ENCODE measurements around the gene FAM24B.
A peak's percentile ranks its signal among the peaks of the same experiment; 100 is the strongest.
"Not testable (repeated sequence)": the region's sequence is repeated elsewhere in the genome, so short reads cannot be mapped to it uniquely, and the experiment has no call there.

Gene FAM24B

GRCh38 chr10:122882766-122883165, 3.4 kb upstream of the FAM24B start:
- no peak overlapping the region for H3K4me3 ChIP-seq (ENCODE audit: low read depth, low read length)
- DNase-seq (ENCODE audit: low read depth) = peak; percentile 16
- TF ChIP-seq, protein P1, sequence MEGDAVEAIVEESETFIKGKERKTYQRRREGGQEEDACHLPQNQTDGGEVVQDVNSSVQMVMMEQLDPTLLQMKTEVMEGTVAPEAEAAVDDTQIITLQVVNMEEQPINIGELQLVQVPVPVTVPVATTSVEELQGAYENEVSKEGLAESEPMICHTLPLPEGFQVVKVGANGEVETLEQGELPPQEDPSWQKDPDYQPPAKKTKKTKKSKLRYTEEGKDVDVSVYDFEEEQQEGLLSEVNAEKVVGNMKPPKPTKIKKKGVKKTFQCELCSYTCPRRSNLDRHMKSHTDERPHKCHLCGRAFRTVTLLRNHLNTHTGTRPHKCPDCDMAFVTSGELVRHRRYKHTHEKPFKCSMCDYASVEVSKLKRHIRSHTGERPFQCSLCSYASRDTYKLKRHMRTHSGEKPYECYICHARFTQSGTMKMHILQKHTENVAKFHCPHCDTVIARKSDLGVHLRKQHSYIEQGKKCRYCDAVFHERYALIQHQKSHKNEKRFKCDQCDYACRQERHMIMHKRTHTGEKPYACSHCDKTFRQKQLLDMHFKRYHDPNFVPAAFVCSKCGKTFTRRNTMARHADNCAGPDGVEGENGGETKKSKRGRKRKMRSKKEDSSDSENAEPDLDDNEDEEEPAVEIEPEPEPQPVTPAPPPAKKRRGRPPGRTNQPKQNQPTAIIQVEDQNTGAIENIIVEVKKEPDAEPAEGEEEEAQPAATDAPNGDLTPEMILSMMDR (IDR thresholded peaks at IDR 0.05; ENCODE audit: insufficient read depth, low read depth, low read length, missing control alignments) = no peak

DNA sequence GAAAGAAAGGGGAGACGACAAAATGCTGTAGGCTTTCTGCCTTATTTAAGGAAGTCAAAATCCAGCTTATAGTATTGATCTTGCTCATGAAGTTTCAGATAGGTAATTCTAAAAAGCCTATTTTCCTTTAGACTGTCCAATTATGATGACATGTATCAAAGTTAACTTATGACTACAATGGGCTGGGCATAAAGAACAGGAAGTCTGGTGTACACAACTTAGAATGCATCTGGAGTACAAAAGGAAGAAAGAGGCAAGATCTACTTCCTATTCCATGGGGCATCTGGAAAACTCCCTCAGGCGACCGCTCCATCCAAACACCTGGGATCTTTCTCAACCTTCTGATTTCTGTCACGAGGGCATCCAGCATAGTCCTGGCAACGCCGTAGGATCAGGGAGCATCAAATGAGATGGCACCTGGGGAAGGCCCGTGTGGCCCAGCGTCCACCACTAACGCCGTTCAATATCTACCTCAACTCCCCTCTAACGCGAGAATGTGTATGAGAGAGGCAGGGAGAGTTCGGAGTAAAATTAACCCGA, 512 bp downstream of the FAM24B start:
- TF ChIP-seq, protein P1 (IDR thresholded peaks at IDR 0.05; ENCODE audit: insufficient read depth, low read depth, low read length, missing control alignments) = no peak
- peak; percentile 24 for DNase-seq (ENCODE audit: low read depth)
- H3K4me3 ChIP-seq (ENCODE audit: low read depth, low read length) = peak overlapping the region; percentile 75

DNA sequence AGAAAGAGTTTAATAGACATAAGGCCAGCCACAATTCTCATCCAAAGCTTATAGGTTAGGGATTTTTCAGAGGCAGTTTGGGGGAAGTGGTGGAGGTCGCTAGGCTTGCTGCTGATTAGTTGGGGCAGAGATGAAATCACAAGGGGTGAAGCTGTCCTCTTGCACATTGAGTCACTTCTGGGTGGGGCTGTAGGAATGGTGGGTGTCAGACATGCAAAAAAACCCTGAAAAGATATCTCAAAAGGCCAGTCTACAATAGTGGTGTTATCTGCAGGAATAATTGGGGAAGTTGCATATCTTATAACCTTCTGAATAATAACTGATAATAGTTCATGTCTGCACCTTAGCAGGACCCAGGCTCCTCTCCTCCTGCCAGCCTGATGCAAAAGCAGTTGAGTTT, 2.1 kb downstream of the FAM24B start:
- DNase-seq (ENCODE audit: low read depth) = no peak
- no peak overlapping the region for H3K4me3 ChIP-seq (ENCODE audit: low read depth, low read length)
- TF ChIP-seq, protein P1 (IDR thresholded peaks at IDR 0.05; ENCODE audit: insufficient read depth, low read depth, low read length, missing control alignments) = no peak

DNA sequence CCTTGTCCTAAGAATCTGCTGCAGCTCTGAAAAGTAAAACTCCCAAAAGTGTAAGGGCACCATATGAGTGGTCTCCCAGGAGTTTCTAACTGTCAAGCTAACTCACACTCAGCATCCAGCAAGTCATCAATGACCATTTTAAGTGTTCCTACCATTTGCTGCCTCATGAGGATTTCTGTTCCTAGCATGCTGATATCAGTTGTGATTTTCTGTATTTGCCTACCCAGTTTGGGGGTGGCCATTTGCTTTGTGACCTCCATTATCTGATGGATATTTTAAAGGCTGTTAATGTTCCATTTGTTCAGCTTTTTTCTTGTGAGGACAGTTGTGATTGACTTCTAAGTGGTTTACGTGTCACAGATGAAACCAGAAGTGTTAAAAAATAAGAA, 2.9 kb downstream of the FAM24B start:
- TF ChIP-seq, protein P1 (IDR thresholded peaks at IDR 0.05; ENCODE audit: insufficient read depth, low read depth, low read length, missing control alignments) = no peak
- no peak overlapping the region for H3K4me3 ChIP-seq (ENCODE audit: low read depth, low read length)
- DNase-seq (ENCODE audit: low read depth) = no peak

- no peak overlapping the region for H3K4me3 ChIP-seq (ENCODE audit: low read depth, low read length)
- TF ChIP-seq, protein P1 (IDR thresholded peaks at IDR 0.05; ENCODE audit: insufficient read depth, low read depth, low read length, missing control alignments) = no peak
Measured at GRCh38 chr10:122875843-122876466, 3.4 kb downstream of the FAM24B start.

GRCh38 chr10:122871947-122872346, 7.4 kb downstream of the FAM24B start:
- DNase-seq (ENCODE audit: low read depth) = not testable (repeated sequence)

More at GRCh38 chr10:122875843-122876466, 3.4 kb downstream of the FAM24B start:
- no peak for DNase-seq (ENCODE audit: low read depth)

DNA sequence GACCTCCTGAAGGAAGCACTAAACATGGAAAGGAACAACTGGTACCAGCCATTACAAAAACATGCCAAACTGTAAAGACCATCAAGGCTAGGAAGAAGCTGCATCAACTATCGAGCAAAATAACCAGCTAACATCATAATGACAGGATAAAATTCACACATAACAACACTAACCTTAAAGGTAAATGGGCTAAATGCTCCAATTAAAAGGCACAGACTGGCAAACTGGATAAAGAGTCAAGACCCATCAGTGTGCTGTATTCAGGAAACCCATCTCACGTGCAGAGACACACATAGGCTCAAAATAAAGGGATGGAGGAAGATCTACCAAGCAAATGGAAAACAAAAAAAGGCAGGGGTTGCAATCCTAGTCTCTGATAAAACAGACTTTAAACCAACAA, 10.6 kb downstream of the FAM24B start:
- H3K4me3 ChIP-seq (ENCODE audit: low read depth, low read length); DNase-seq (ENCODE audit: low read depth): not testable (repeated sequence)

More at GRCh38 chr10:122871947-122872346, 7.4 kb downstream of the FAM24B start:
- not testable (repeated sequence) for H3K4me3 ChIP-seq (ENCODE audit: low read depth, low read length)

DNA sequence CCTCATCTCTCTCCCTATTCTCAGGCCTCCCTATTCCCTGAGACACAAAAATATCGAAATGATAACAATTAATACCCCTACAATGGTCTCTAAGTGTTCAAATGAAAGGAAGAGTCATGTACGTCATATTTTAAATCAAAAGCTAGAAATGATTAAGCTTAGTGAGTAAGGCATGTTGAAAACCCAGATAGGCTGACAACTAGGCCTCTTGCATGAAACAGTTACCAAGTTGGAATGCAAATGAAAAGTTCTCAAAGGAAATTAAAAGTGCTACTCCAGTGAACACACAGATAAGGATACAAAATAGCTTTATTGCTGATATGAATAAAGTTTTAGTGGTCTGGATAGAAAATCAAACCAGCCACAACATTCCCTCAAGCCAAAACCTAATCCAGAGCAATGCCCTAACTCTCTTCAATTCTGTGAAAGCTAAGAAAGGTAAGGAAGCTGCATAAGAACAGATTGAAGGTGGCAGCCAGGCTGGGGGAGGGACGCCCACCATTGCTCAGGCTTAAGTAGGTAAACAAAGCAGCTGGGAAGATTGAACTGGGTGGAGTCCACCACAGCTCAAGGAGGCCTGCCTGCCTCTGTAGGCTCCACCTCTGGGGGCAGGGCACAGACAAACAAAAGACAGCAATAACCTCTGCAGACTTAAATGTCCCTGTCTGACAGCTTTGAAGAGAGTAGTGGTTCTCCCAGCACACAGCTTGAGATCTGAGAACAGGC, 12.5 kb downstream of the FAM24B start:
- DNase-seq (ENCODE audit: low read depth); H3K4me3 ChIP-seq (ENCODE audit: low read depth, low read length): not testable (repeated sequence)

Measured in GM12865 (cell line).